ENCODE results near the gene GFOD1.

The GFOD1 gene

DNA sequence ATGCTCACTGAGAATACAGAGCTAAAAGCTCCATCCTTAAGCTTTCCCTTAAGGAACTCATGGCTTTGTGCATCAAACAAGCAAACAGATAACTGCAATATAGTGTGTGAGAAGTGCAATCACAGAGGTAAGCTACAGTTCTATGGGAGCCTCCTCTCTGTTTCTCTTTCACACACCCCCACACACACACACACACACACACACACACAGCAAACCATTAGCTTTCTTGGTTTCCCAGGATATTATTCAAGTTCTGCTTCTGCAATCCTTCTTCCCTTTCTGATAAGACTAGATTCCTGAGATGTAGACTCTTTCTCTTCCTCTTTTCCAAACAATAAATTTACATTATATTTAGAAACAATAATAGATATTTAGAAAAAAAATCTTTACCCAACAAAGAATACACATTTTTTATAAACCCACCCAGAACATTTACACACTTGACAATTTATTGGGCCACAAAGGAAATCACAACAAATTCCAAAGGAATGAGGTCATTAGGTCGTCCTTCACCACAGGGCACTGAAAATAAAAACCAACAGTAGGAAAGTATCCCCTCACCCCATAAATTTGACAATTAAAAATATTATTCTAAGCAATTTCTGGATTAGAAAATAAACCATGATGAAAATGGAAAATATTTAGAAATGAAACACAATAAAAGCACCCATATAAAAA is 9.3 kb upstream of the GFOD1 start:
- Histone ChIP-seq H3K36me3 (ENCODE audit: control insufficient read depth in 5 of 5, insufficient read depth in 5 of 5, low read length in 5 of 5) (no peaks in the 10 kb centered on the region), H3K27me3 (ENCODE audit: control insufficient read depth in 5 of 5, insufficient read depth in 4 of 5, low read length in 5 of 5) (no peaks in the 10 kb centered on the region), H3K9ac (ENCODE audit: low read length in 5 of 5) (no peak overlapping the region), H3K9me3 (ENCODE audit: control insufficient read depth in 5 of 5, low read length in 5 of 5) (no peaks in the 10 kb centered on the region), H3K4me1 (ENCODE audit: control insufficient read depth in 5 of 5, insufficient read depth in 5 of 5, low read length in 5 of 5) (peaks cover 4 to 20% (median 14%) of the 10 kb centered on the region in 5 donors), H3K27ac (ENCODE audit: low read depth, low read length) (no peak overlapping the region), H3K4me3 (ENCODE audit: low read depth in 1 of 5, low read length in 5 of 5) (no peak overlapping the region)

DNA sequence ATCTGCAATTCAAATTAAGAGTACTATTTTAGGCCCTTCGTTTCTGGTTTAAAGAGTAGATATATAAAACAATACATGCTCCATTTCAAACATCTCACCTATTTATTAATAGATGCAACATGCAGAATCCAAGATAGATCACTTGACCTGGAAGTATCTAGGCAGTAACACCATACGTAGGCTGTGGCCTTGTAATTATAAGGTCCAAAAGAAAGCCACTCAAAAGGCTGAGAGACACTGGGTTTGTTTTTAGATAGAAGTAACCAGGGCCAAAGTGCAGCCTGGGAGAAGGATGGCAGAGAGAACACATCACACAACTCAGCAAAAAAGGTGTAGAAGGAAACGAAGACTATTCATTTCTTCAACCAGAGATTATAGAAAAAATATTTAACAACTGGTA is 8.4 kb upstream of the GFOD1 start:
- Histone ChIP-seq H3K4me3 (ENCODE audit: low read depth in 1 of 5, low read length in 5 of 5) (no peak overlapping the region), H3K27ac (ENCODE audit: low read depth, low read length) (no peak overlapping the region), H3K9me3 (ENCODE audit: control insufficient read depth in 5 of 5, low read length in 5 of 5) (no peaks in the 10 kb centered on the region), H3K36me3 (ENCODE audit: control insufficient read depth in 5 of 5, insufficient read depth in 5 of 5, low read length in 5 of 5) (no peaks in the 10 kb centered on the region), H3K27me3 (ENCODE audit: control insufficient read depth in 5 of 5, insufficient read depth in 4 of 5, low read length in 5 of 5) (no peaks in the 10 kb centered on the region), H3K4me1 (ENCODE audit: control insufficient read depth in 5 of 5, insufficient read depth in 5 of 5, low read length in 5 of 5) (peaks cover 4 to 20% (median 18%) of the 10 kb centered on the region in 5 donors), H3K9ac (ENCODE audit: low read length in 5 of 5) (no peak overlapping the region)

- Histone ChIP-seq H3K9ac (ENCODE audit: low read length in 5 of 5) (no peak overlapping the region), H3K27me3 (ENCODE audit: control insufficient read depth in 5 of 5, insufficient read depth in 4 of 5, low read length in 5 of 5) (no peaks in the 10 kb centered on the region), H3K4me3 (ENCODE audit: low read depth in 1 of 5, low read length in 5 of 5) (no peak overlapping the region), H3K27ac (ENCODE audit: low read depth, low read length) (no peak overlapping the region), H3K4me1 (ENCODE audit: control insufficient read depth in 5 of 5, insufficient read depth in 5 of 5, low read length in 5 of 5) (peaks cover 4 to 20% (median 18%) of the 10 kb centered on the region in 5 donors), H3K9me3 (ENCODE audit: control insufficient read depth in 5 of 5, low read length in 5 of 5) (no peaks in the 10 kb centered on the region), H3K36me3 (ENCODE audit: control insufficient read depth in 5 of 5, insufficient read depth in 5 of 5, low read length in 5 of 5) (no peaks in the 10 kb centered on the region)
These were observed 7.8 kb upstream of the GFOD1 start for GRCh38 chr6:13495112-13495776.

- no peak overlapping the region for H3K9ac ChIP-seq (ENCODE audit: low read length in 5 of 5)
- H3K27ac ChIP-seq (ENCODE audit: low read depth, low read length), result no peak overlapping the region
- H3K27me3 ChIP-seq (ENCODE audit: control insufficient read depth in 5 of 5, insufficient read depth in 4 of 5, low read length in 5 of 5), result no peaks in the 10 kb centered on the region
- H3K36me3 ChIP-seq (ENCODE audit: control insufficient read depth in 5 of 5, insufficient read depth in 5 of 5, low read length in 5 of 5), result no peaks in the 10 kb centered on the region
- no peak overlapping the region for H3K4me3 ChIP-seq (ENCODE audit: low read depth in 1 of 5, low read length in 5 of 5)
- H3K9me3 ChIP-seq (ENCODE audit: control insufficient read depth in 5 of 5, low read length in 5 of 5), result no peaks in the 10 kb centered on the region
- H3K4me1 ChIP-seq (ENCODE audit: control insufficient read depth in 5 of 5, insufficient read depth in 5 of 5, low read length in 5 of 5), result peaks cover 4 to 22% (median 18%) of the 10 kb centered on the region in 5 donors
These were observed 6.7 kb upstream of the GFOD1 start for GRCh38 chr6:13494137-13494536.

DNA sequence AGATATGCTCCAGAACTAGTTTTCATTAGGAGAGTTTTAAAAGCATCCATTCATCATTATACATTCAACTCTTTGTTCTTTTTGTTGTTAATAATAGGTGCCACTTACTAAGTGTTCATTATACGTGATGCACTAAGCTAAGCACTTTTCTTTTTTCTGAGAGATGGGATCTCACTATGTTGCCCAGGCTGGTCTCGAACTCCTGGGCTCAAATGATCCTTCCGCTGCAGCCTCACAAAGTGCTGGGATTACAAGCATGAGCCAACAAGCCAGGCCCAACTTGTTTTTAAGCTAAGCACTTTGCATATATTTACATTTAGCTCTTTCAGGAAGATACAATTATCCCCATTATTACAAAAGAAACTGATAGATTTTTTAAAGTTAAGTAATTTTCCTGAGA is 5.7 kb upstream of the GFOD1 start:
- Histone ChIP-seq H3K36me3 (ENCODE audit: control insufficient read depth in 5 of 5, insufficient read depth in 5 of 5, low read length in 5 of 5) (no peaks in the 10 kb centered on the region), H3K9me3 (ENCODE audit: control insufficient read depth in 5 of 5, low read length in 5 of 5) (no peaks in the 10 kb centered on the region), H3K4me3 (ENCODE audit: low read depth in 1 of 5, low read length in 5 of 5) (no peak overlapping the region), H3K27ac (ENCODE audit: low read depth, low read length) (no peak overlapping the region), H3K27me3 (ENCODE audit: control insufficient read depth in 5 of 5, insufficient read depth in 4 of 5, low read length in 5 of 5) (no peaks in the 10 kb centered on the region), H3K9ac (ENCODE audit: low read length in 5 of 5) (no peak overlapping the region), H3K4me1 (ENCODE audit: control insufficient read depth in 5 of 5, insufficient read depth in 5 of 5, low read length in 5 of 5) (peaks cover 6 to 32% (median 25%) of the 10 kb centered on the region in 5 donors)

DNA sequence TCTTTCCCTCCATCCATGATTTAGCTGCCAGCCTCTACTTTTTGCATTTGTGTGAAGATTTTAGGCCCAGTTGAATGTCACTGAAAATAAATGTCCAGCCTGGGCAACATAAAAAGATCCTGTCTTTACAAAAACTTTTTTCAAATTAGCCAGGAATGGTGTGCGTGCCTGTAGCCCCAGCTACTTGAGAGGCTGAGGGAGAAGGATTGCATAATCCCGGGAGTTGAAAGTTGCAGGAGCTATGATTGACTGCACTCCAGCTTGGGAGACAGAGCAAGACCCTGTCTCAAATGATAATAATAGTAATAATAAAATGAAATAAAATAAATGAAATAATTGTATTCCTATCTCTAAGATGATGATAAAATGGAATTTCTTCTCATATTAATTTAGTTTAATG is 5.0 kb upstream of the GFOD1 start:
- no peaks in the 10 kb centered on the region for H3K36me3 ChIP-seq (ENCODE audit: control insufficient read depth in 5 of 5, insufficient read depth in 5 of 5, low read length in 5 of 5)
- H3K4me3 ChIP-seq (ENCODE audit: low read depth in 1 of 5, low read length in 5 of 5), result no peak overlapping the region
- no peaks in the 10 kb centered on the region for H3K9me3 ChIP-seq (ENCODE audit: control insufficient read depth in 5 of 5, low read length in 5 of 5)
- no peak overlapping the region for H3K9ac ChIP-seq (ENCODE audit: low read length in 5 of 5)
- no peak overlapping the region for H3K27ac ChIP-seq (ENCODE audit: low read depth, low read length)
- H3K27me3 ChIP-seq (ENCODE audit: control insufficient read depth in 5 of 5, insufficient read depth in 4 of 5, low read length in 5 of 5), result no peaks in the 10 kb centered on the region
- H3K4me1 ChIP-seq (ENCODE audit: control insufficient read depth in 5 of 5, insufficient read depth in 5 of 5, low read length in 5 of 5), result peaks cover 6 to 37% (median 30%) of the 10 kb centered on the region in 5 donors

GRCh38 chr6:13491538-13491937 is 4.1 kb upstream of the GFOD1 start:
- no peaks in the 10 kb centered on the region for H3K36me3 ChIP-seq (ENCODE audit: control insufficient read depth in 5 of 5, insufficient read depth in 5 of 5, low read length in 5 of 5)
- no peak overlapping the region for H3K4me3 ChIP-seq (ENCODE audit: low read depth in 1 of 5, low read length in 5 of 5)
- H3K9ac ChIP-seq (ENCODE audit: low read length in 5 of 5), result no peak overlapping the region
- H3K9me3 ChIP-seq (ENCODE audit: control insufficient read depth in 5 of 5, low read length in 5 of 5), result no peaks in the 10 kb centered on the region
- H3K27ac ChIP-seq (ENCODE audit: low read depth, low read length), result no peak overlapping the region
- peaks cover 6 to 45% (median 33%) of the 10 kb centered on the region in 5 donors for H3K4me1 ChIP-seq (ENCODE audit: control insufficient read depth in 5 of 5, insufficient read depth in 5 of 5, low read length in 5 of 5)
- no peaks in the 10 kb centered on the region for H3K27me3 ChIP-seq (ENCODE audit: control insufficient read depth in 5 of 5, insufficient read depth in 4 of 5, low read length in 5 of 5)

DNA sequence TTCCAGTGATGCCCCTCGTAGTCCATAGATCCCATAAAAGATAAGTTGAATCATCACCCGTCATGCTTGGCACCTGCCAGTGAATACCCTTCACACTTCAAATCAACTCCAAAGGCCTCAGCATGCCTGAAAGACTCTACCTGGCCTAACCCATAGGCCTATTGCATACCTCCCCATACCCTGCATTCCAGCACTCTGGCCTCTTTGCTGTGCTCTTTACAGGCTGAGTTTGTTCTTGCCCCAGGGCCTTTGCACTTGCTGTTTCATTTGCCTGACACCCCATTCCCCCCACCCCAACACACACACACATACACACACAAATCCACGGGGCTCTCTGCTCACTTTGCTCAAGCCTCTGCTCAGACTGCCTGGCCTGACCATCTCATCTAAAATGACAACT is 3.0 kb upstream of the GFOD1 start:
- Histone ChIP-seq H3K27ac (ENCODE audit: low read depth, low read length) (no peak overlapping the region), H3K9me3 (ENCODE audit: control insufficient read depth in 5 of 5, low read length in 5 of 5) (no peaks in the 10 kb centered on the region), H3K4me3 (ENCODE audit: low read depth in 1 of 5, low read length in 5 of 5) (no peak overlapping the region), H3K36me3 (ENCODE audit: control insufficient read depth in 5 of 5, insufficient read depth in 5 of 5, low read length in 5 of 5) (no peaks in the 10 kb centered on the region), H3K9ac (ENCODE audit: low read length in 5 of 5) (no peak overlapping the region), H3K27me3 (ENCODE audit: control insufficient read depth in 5 of 5, insufficient read depth in 4 of 5, low read length in 5 of 5) (no peaks in the 10 kb centered on the region), H3K4me1 (ENCODE audit: control insufficient read depth in 5 of 5, insufficient read depth in 5 of 5, low read length in 5 of 5) (peaks cover 5 to 49% (median 33%) of the 10 kb centered on the region in 5 donors)

- H3K9ac ChIP-seq (ENCODE audit: low read length in 5 of 5), result no peak overlapping the region
These were observed 1.5 kb upstream of the GFOD1 start for GRCh38 chr6:13488896-13489237.

GRCh38 chr6:13488015-13488895 is 855 bp upstream of the GFOD1 start:
- no peaks in the 10 kb centered on the region for H3K27me3 ChIP-seq (ENCODE audit: control insufficient read depth in 5 of 5, insufficient read depth in 4 of 5, low read length in 5 of 5)
- H3K4me3 ChIP-seq (ENCODE audit: low read depth in 1 of 5, low read length in 5 of 5), result peak overlapping the region; percentile 75 to 99 (median 76)
- H3K4me1 ChIP-seq (ENCODE audit: control insufficient read depth in 5 of 5, insufficient read depth in 5 of 5, low read length in 5 of 5), result peaks cover 9 to 60% (median 41%) of the 10 kb centered on the region in 5 donors
- no peaks in the 10 kb centered on the region for H3K36me3 ChIP-seq (ENCODE audit: control insufficient read depth in 5 of 5, insufficient read depth in 5 of 5, low read length in 5 of 5)
- H3K27ac ChIP-seq (ENCODE audit: low read depth, low read length), result peak overlapping the region; percentile 85
- H3K9me3 ChIP-seq (ENCODE audit: control insufficient read depth in 5 of 5, low read length in 5 of 5), result no peaks in the 10 kb centered on the region
- peak overlapping the region; percentile 26 to 68 (median 41) for H3K9ac ChIP-seq (ENCODE audit: low read length in 5 of 5)

More at GRCh38 chr6:13488896-13489237, 1.5 kb upstream of the GFOD1 start:
- Histone ChIP-seq H3K36me3 (ENCODE audit: control insufficient read depth in 5 of 5, insufficient read depth in 5 of 5, low read length in 5 of 5) (no peaks in the 10 kb centered on the region), H3K27ac (ENCODE audit: low read depth, low read length) (peak overlapping the region; percentile 85), H3K4me1 (ENCODE audit: control insufficient read depth in 5 of 5, insufficient read depth in 5 of 5, low read length in 5 of 5) (peaks cover 9 to 60% (median 37%) of the 10 kb centered on the region in 5 donors), H3K9me3 (ENCODE audit: control insufficient read depth in 5 of 5, low read length in 5 of 5) (no peaks in the 10 kb centered on the region), H3K27me3 (ENCODE audit: control insufficient read depth in 5 of 5, insufficient read depth in 4 of 5, low read length in 5 of 5) (no peaks in the 10 kb centered on the region), H3K4me3 (ENCODE audit: low read depth in 1 of 5, low read length in 5 of 5) (peak overlapping the region in 1 of 5 donors; percentile 99)

Data from subcutaneous abdominal adipose tissue (tissue), 5 donors.